Heart left ventricle (tissue), 16 donors: Measurements from ENCODE around the gene GHRL. TPM values are rescaled to one million over a fixed set of nuclear protein-coding genes. Genes with fewer than 3 reads are reported as not detected.

Experiments used
- ATAC-seq, 4 donors: fragments of 200-7000 bp; cut with Tn5 transposase; one replicate each; pipeline ENCODE4 v1.9.1; 2020 to 2022; ENCODE audit warnings: moderate library complexity in 4 of 4, mild to moderate bottlenecking in 3 of 4, moderate number of reproducible peaks in 1 of 4
- DNase-seq, 5 donors: peaks; one replicate each; pipeline ENCODE4 v3.0.0-alpha.2; 2020
- H3K27ac ChIP-seq, 12 donors: fragments of 200-600 bp; sonication (generic) in 4 of 12; one replicate each; pipeline versions ENCODE4 v1.5.0 to v1.8.0; 2016 to 2022; ENCODE audit warnings: mild to moderate bottlenecking in 2 of 12
- H3K27me3 ChIP-seq, 9 donors: fragments of 200-600 bp; sonication (generic) in 2 of 9; one replicate each; pipeline versions ENCODE4 v1.5.1 to v1.8.0; 2016 to 2022; ENCODE audit warnings: mild to moderate bottlenecking in 3 of 9
- H3K36me3 ChIP-seq, 9 donors: fragments of 200-600 bp; sonication (generic) in 2 of 9; one replicate each; pipeline versions ENCODE4 v1.5.0 to v1.8.0; 2018 to 2022; ENCODE audit warnings: mild to moderate bottlenecking in 2 of 9
- H3K4me1 ChIP-seq, 12 donors: fragments of 200-600 bp; sonication (generic) in 4 of 12; one replicate each; pipeline versions ENCODE4 v1.5.0 to v1.8.0; 2016 to 2022; ENCODE audit warnings: mild to moderate bottlenecking in 3 of 12
- H3K4me3 ChIP-seq, 12 donors: fragments of 200-600 bp; sonication (generic) in 4 of 12; one replicate each; pipeline versions ENCODE4 v1.5.0 to v1.8.0; 2017 to 2022; ENCODE audit warnings: mild to moderate bottlenecking in 9 of 12, moderate library complexity in 4 of 12
- H3K9me3 ChIP-seq, 12 donors: fragments of 200-600 bp; sonication (generic) in 4 of 12; one replicate each; pipeline versions ENCODE4 v1.5.0 to v1.8.0; 2016 to 2022; ENCODE audit warnings: mild to moderate bottlenecking in 1 of 12
- CTCF ChIP-seq, 12 donors: fragments of 200-600 bp; sonication (generic) in 4 of 12; IDR thresholded peaks; one replicate each; pipeline versions ENCODE4 v1.5.0 to v1.8.0; 2018 to 2022; ENCODE audit warnings: antibody characterized with exemption in 12 of 12, mild to moderate bottlenecking in 5 of 12
- POLR2A ChIP-seq, 2 donors: fragments of 450-650 bp; IDR thresholded peaks; one replicate each; pipeline ENCODE4 v1.6.1; 2017; ENCODE audit warnings: antibody characterized with exemption in 2 of 2, mild to moderate bottlenecking in 2 of 2, moderate library complexity in 2 of 2
- WGBS, 4 donors: extraction: QIAGEN DNeasy Blood & Tissue Kit in 2 of 4; methylation state at CpG; one replicate each; pipeline versions ENCODE4 v1.1.5 to v1.1.7; 2013 to 2018; 5-methylcytosine and 5-hydroxymethylcytosine counted together
- intact Hi-C, 10 donors: fragments of 100-400 bp; cut with DNase I; formaldehyde crosslinking; loops; one replicate each; pipeline versions ENCODE4 v1.11.1 to v1.14.2; 2022
- long read RNA-seq, 3 donors: library from polyadenylated mRNA; unstranded; transcript quantifications; one replicate each; pipeline ENCODE4 v2.0.0, GENCODE V29; 2020 to 2021
- polyA plus RNA-seq, 2 donors: library from polyadenylated mRNA; stranded (reverse); fragments of 200-250 nt; gene quantifications; one replicate each; pipeline ENCODE4 v1.2.3, GENCODE V29; 2013
- total RNA-seq, 9 donors: library from RNA; depleted of rRNA in 2 of 9; stranded (reverse); fragments of >200 nt in 2 of 9; fragmentation: NEBNext Ultra II Directional in 3 of 9; extraction: Animal tissue kit (Norgen Biotek cat#: 25700) in 3 of 9; gene quantifications; one replicate each; pipeline versions ENCODE4 v1.1.0 to v1.2.4, GENCODE V29; 2016 to 2023
- donor health status: ischemic (EF 13 %, LVEDD 7.1; RV severe dilation, severe dysfunction).
- donor health status: healthy with polysubstance abuse.
- donor health status: DM: no; HTN: yes; CAD: no.
- donor health status: DM: no; HTN: no; CAD: no.
- donor health status: ischemic (EF 25% LVEDD 6.9; RV normal size, moderate dysfunction).
- donor health status: ischemic (EF 25% LVEDD 5.7; RV mildly dilated, moderate dysfunction).
- donor health status: healthy.
- donor health status: DM: yes; HTN: yes; CAD: no.
- donor health status: ischemic (EF 35%, LVEDD 5.7; RV mildly dilated, moderate dysfunction).
- donor health status: nonischemic (EF 11% LVEDD 7.7; RV severe dilation, severe dysfunction).
- donor health status: DM: yes; HTN: yes; CAD: no.
- donor health status: PGD.
- donor health status: ischemic (EF 29% LVEDD 5.4; RV normal size, mild dysfunction).
- donor health status: nonischemic (EF 23%, LVEDD 6.1; RV moderate dilation, normal function).

GHRL gene
- 1 to 10 TPM in 1 of 9 donors, under 1 TPM in 2, not detected in 6; 0.42 to 2.1 (median 0.75) TPM for total RNA-seq
- polyA plus RNA-seq, result under 1 TPM; 0.18 to 0.61 TPM
- long read RNA-seq, donor 1, partial matches to known transcripts, result 0 of 4 reads
- long read RNA-seq, donor 1, other reads (novel, unspliced or antisense), result 4 of 4 reads
- long read RNA-seq, donor 2, partial matches to known transcripts, result 0 of 2 reads
- long read RNA-seq, donor 2, other reads (novel, unspliced or antisense), result 2 of 2 reads
- long read RNA-seq, donor 3, partial matches to known transcripts, result 0 of 1 reads
- long read RNA-seq, donor 3, other reads (novel, unspliced or antisense), result 1 of 1 reads

GRCh38 chr3:10292505-10293419 is at the start of gene GHRL:
Gene GHRL (minus strand): TSS chr3:10292947. CDS start chr3:10290180, 2,767 bp downstream.
- Histone ChIP-seq H3K27ac (peak within 1 kb of the TSS in 1 of 12 donors; percentile 34), H3K9me3 (no peaks in the 10 kb centered on the region), H3K27me3 (no peaks in the 10 kb centered on the region), H3K36me3 (peaks cover 0 to 57% (median 35%) of the 10 kb centered on the region in 9 donors), H3K4me1 (peaks cover 0 to 25% (median 0%) of the 10 kb centered on the region in 12 donors), H3K4me3 (peak within 1 kb of the TSS in 1 of 12 donors; percentile 9)
- DNase-seq, result peak in 1 of 5 donors; percentile 30
- WGBS, 4 donors, result 42 to 59% (median 48%) methylated on average over 4 to 12 of the region's 12 CpGs
- TF ChIP-seq POLR2A (IDR thresholded peaks at IDR 0.05) (no peak), CTCF (IDR thresholded peaks at IDR 0.05) (no peak)
- peak in 3 of 4 donors; percentile 15 to 43 (median 38) for ATAC-seq
- intact Hi-C loops, result no loop called here

- no peaks in the 10 kb centered on the region for H3K36me3 ChIP-seq
- DNase-seq (peak in 1 of 5 donors; percentile 15), ATAC-seq (no peak)
- peaks cover 0 to 3% (median 0%) of the 10 kb centered on the region in 12 donors for H3K4me1 ChIP-seq
- H3K27me3 ChIP-seq, result peaks cover 0 to 4% (median 0%) of the 10 kb centered on the region in 9 donors
- H3K4me3 ChIP-seq, result no peak overlapping the region
- intact Hi-C loops, result loop anchor here in 5 of 10 donors (5.0 to 10.0 kb wide), 4 partner anchors 65 to 395 kb away; no protein-coding TSS in a partner anchor
- WGBS, 4 donors, result 68 to 80% (median 72%) methylated on average over 7 of the region's 7 CpGs
- H3K9me3 ChIP-seq, result no peaks in the 10 kb centered on the region
- H3K27ac ChIP-seq, result no peak overlapping the region
- TF ChIP-seq POLR2A (IDR thresholded peaks at IDR 0.05) (no peak), CTCF (IDR thresholded peaks at IDR 0.05) (no peak)
Measured at GRCh38 chr3:10341901-10342398, 49.2 kb upstream of the GHRL start.

- TF ChIP-seq CTCF (IDR thresholded peaks at IDR 0.05), result no peak
- TF ChIP-seq POLR2A (IDR thresholded peaks at IDR 0.05), result no peak
- 89 to 92% (median 90%) methylated on average over 18 of the region's 18 CpGs for WGBS, 4 donors
- Histone ChIP-seq H3K27me3 (peaks cover 0 to 7% (median 0%) of the 10 kb centered on the region in 9 donors), H3K36me3 (no peaks in the 10 kb centered on the region), H3K9me3 (no peaks in the 10 kb centered on the region), H3K4me3 (no peak overlapping the region), H3K4me1 (peaks cover 0 to 3% (median 0%) of the 10 kb centered on the region in 12 donors), H3K27ac (no peak overlapping the region)
- ATAC-seq, result no peak
- intact Hi-C loops, result loop anchor here in 5 of 10 donors (5.0 to 10.0 kb wide), 4 partner anchors 67 to 397 kb away; no protein-coding TSS in a partner anchor
- DNase-seq, result peak in 2 of 5 donors; percentile 13 to 43
Measured at GRCh38 chr3:10340476-10340875, 47.7 kb upstream of the GHRL start.
